HG03457 (cell line): Measurements from ENCODE around the gene TSPAN32.
"Not testable (repeated sequence)": the region's sequence is repeated elsewhere in the genome, so short reads cannot be mapped to it uniquely, and the experiment has no call there.

Experiments used
- ATAC-seq: cut with Tn5 transposase; IDR thresholded peaks from one replicate; pipeline ENCODE4 v1.9.1; 2021; ENCODE audit warnings: moderate number of reproducible peaks; ENCODE audit not compliant: unreplicated experiment

TSPAN32 gene

GRCh38 chr11:2362414-2362813 is 60.6 kb downstream of the TSPAN32 start:
- ATAC-seq: no peak

GRCh38 chr11:2363130-2363529 is 61.3 kb downstream of the TSPAN32 start:
- no peak for ATAC-seq

GRCh38 chr11:2363577-2364370 is 62.0 kb downstream of the TSPAN32 start:
- no peak for ATAC-seq

- ATAC-seq: not testable (repeated sequence)
Measured at GRCh38 chr11:2364386-2364785, 62.6 kb downstream of the TSPAN32 start.

GRCh38 chr11:2365571-2366210 is 63.9 kb downstream of the TSPAN32 start:
- ATAC-seq: no peak

GRCh38 chr11:2366276-2366675 is 64.5 kb downstream of the TSPAN32 start:
- ATAC-seq: no peak

GRCh38 chr11:2366733-2367132 is 64.9 kb downstream of the TSPAN32 start:
- ATAC-seq: no peak

- ATAC-seq: no peak
Measured at GRCh38 chr11:2367266-2368160, 65.7 kb downstream of the TSPAN32 start.
